ENCODE measurements around the gene NGRN.
"Not testable (repeated sequence)": the region's sequence is repeated elsewhere in the genome, so short reads cannot be mapped to it uniquely, and the experiment has no call there.

DNA sequence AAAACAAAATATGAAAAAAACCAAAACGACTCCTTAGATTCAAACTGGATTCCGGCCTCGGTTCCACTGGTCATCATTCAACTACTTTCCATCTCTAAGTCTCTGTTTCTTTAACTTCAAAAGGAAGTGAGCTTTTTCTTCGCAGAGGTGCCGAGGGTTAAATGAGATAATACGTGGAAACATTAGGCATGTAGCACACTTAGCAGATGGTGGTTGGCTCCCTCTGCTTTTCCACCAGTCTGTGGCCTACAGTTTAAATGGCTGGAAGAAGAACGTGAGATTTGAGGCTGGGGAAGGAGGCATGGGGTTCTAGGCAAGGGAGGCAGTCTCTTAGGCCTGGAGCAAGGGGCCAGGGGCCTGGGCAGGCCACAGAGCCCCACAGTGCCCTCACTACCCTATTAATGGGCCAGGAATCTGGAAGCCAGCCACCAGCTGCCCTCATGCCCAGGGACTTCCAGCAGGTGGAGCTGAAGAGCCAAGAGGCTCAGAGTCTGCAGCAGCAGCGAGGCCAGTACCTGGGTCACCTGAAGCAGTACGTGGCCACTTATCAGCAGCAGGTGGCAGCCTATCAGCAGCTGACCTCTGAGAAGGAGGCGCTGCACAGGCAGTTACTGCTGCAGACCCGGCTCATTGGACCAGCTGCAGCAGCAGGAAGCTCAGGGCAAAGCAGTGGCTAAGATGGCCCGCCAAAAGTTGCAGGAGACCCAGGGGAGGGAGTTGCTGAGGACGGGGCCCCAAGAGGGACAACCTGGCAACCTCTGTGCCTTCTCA lies 27.8 kb downstream of the NGRN start:
- TF ChIP-seq EP300 (IDR thresholded peaks at IDR 0.05): not testable (repeated sequence)
- TF ChIP-seq, protein P1, sequence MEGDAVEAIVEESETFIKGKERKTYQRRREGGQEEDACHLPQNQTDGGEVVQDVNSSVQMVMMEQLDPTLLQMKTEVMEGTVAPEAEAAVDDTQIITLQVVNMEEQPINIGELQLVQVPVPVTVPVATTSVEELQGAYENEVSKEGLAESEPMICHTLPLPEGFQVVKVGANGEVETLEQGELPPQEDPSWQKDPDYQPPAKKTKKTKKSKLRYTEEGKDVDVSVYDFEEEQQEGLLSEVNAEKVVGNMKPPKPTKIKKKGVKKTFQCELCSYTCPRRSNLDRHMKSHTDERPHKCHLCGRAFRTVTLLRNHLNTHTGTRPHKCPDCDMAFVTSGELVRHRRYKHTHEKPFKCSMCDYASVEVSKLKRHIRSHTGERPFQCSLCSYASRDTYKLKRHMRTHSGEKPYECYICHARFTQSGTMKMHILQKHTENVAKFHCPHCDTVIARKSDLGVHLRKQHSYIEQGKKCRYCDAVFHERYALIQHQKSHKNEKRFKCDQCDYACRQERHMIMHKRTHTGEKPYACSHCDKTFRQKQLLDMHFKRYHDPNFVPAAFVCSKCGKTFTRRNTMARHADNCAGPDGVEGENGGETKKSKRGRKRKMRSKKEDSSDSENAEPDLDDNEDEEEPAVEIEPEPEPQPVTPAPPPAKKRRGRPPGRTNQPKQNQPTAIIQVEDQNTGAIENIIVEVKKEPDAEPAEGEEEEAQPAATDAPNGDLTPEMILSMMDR (IDR thresholded peaks at IDR 0.05): peak; percentile 73 to 89 (median 87)
- peak in 1 of 4 donors; percentile 38 for TF ChIP-seq POLR2A (IDR thresholded peaks at IDR 0.05)
- peak in 1 of 2 donors; percentile 25 for TF ChIP-seq POLR2AphosphoS5 (IDR thresholded peaks at IDR 0.05)

Data from upper lobe of left lung (tissue), 4 donors.